GM12891 (cell line): ENCODE measurements around the gene FOXN3.

Source experiments
- PAX5 ChIP-seq: IDR thresholded peaks from 2 replicates; pipeline ENCODE4 v1.6.1; 2011; ENCODE audit warnings: low read length, moderate library complexity, mild to moderate bottlenecking; ENCODE audit not compliant: insufficient read depth, severe bottlenecking
- POLR2A ChIP-seq: IDR thresholded peaks from 2 replicates; pipeline ENCODE4 v1.6.1; 2011; ENCODE audit warnings: low read depth, low read length, control low read depth
- POLR2AphosphoS5 ChIP-seq: IDR thresholded peaks from 2 replicates; pipeline ENCODE4 v1.6.1; 2011; ENCODE audit warnings: low read depth, low read length, control low read depth
- POU2F2 ChIP-seq: IDR thresholded peaks from 2 replicates; pipeline ENCODE4 v1.6.1; 2011; ENCODE audit warnings: low read depth, mild to moderate bottlenecking, control low read depth, low read length, moderate library complexity
- SPI1 ChIP-seq: IDR thresholded peaks from 2 replicates; pipeline ENCODE4 v1.6.1; 2011; ENCODE audit warnings: low read depth, low read length, control low read depth
- TAF1 ChIP-seq: IDR thresholded peaks from 2 replicates; pipeline ENCODE4 v1.6.1; 2011; ENCODE audit warnings: low read depth, low read length, control low read depth

DNA sequence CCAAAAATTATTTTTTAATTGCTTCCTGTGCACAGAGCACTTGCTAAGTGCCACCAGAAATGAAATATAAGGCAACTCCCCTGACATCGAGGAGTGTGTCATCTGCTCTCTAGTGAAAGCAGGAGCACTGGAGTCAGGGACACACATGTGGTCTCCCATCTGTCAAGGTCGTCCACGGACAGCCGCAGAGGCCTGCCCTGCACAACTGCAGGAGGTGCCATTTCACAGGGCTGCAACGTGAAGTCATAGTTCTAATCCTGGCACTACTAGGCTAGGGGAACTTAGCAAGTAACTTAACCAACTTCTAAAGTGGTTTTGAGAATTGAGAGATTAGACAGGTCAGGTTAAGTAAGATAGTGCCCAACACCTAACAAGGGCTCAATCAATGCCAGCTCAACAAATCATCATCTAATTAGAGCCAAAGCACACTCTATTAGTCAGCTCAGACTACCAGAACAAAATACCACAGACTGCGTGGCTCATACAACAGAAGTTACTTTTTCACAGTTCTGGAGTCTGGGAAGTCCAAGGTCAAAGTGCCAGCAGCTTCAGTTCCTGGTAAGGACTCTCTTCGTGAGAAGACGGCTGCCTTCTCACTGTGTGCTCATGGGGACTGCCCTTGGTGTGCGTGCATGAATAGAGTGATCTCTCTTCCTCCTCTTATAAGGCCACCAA lies 30.7 kb downstream of the FOXN3 start:
- no peak for TF ChIP-seq PAX5
- TF ChIP-seq POLR2A, result no peak
- TF ChIP-seq POLR2AphosphoS5, result no peak
- TF ChIP-seq TAF1, result no peak
- no peak for TF ChIP-seq POU2F2
- TF ChIP-seq SPI1, result 0 out of 2 replicates have a peak, but pooled peaks have one; percentile 1
